ENCODE data around the gene KLF13.

- TF ChIP-seq EZH2 (optimal IDR thresholded peaks at IDR 0.05; ENCODE audit: low read depth, low read length) (no peak), CTCF (IDR thresholded peaks at IDR 0.05; ENCODE audit: low read length) (no peak)
These were observed 33.1 kb downstream of the KLF13 start for GRCh38 chr15:31359702-31360111.
